NOMO-1 treated with DMSO at 0.1 percent for 48 hours (cell line): ENCODE results near the gene SHANK2.

ENCODE experiments used
- DNase-seq: peaks from one replicate; lab custom pipeline; 2025; ENCODE audit not compliant: unreplicated experiment; lab: John Stamatoyannopoulos, UW

The SHANK2 gene

DNA sequence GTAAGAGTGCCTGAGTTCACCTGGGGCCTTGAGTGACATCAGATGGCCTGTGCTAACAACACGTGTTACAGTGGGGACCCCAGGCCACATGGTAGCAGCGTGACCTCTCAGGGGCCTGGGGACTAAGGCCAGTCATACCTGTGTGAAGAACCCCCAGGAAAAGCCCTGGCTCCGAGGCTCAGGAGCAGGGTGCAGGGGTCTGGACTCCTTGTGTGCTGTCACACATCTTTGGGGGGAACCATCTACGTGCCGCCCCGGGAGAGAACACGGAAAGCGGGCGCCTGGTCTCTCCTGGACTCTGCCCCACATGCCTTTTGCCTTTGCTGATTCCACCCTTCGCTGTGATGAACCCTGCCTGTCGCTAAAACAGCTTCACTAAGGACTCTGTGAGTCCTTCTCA is 48.7 kb downstream of the SHANK2 start:
- DNase-seq = no peak

DNA sequence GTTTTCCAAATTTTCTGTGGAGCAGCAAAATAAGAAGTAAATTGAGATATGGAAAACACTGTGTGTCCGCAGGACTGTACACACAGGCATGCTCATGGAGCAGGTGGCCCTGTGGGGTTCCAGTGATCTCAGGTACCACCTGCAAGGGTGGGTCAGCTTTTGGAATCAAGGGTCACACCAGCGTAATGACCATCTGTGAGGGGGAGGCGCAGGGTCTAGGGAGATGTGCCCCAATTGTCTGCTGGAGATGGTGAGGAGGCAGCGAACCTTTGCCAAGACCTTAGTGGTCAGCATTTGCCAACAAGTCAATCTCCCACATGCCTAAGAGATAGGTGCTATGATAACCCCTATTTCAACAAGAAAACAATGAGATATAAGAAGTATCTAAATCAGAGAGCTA is 49.4 kb downstream of the SHANK2 start:
- DNase-seq = no peak

DNA sequence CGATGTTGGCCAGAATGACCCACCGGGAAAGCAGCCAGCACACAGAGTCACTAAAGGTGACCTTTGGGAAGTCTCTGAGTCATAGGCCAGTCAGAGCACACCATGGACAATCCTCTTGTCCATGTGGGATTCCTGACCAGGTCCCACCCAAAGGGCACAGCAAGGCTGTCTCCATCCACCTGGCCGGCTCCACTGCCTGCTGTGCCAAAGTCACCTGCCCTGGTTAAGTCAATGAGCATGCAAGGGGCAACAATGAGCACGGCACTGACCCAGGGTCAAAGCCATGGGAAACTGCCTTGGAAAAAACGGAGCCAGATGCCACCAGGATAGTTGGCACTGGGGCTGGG is 49.8 kb downstream of the SHANK2 start:
- no peak for DNase-seq
